ENCODE results near the gene OR52N2.

Gene OR52N2

DNA sequence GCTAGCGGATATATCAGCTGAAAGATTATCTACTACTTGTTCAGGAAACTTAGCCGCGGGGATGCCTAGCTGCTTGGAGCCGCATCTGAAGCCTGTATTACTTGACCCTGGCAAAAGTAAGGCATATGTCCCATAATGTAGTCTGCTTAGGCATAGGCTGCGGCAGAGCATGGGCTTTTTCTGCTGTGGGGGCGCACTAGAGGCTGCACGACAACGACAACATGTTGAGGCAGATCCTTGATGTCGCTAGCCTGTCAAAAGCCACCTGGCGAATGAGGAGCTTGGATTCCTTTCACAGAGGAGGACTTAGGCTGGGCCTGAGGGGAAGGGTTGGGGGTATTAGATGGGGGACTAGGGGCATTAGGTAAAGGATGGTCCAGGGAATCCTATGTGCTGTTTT is 1.1 kb upstream of the OR52N2 start:
- H3K9me3 ChIP-seq (replicated peaks; ENCODE audit: insufficient read depth, low read length): no peaks in the 10 kb centered on the region
- H3F3A ChIP-seq (ENCODE audit: insufficient read depth, low read length): no peaks in the 10 kb centered on the region
- H3K36me3 ChIP-seq (replicated peaks; ENCODE audit: insufficient read depth, low read length): no peaks in the 10 kb centered on the region
- no peaks in the 10 kb centered on the region for H3K4me1 ChIP-seq (ENCODE audit: low read length)
- H3K4me3 ChIP-seq (ENCODE audit: low read length): no peak overlapping the region
- H3K9ac ChIP-seq (ENCODE audit: low read length): no peak overlapping the region
- no peaks in the 10 kb centered on the region for H4K20me1 ChIP-seq (ENCODE audit: insufficient read depth, low read length)
- H3K27ac ChIP-seq (ENCODE audit: low read length): no peak overlapping the region
- H3K79me2 ChIP-seq (ENCODE audit: low read length): no peaks in the 10 kb centered on the region
- no peaks in the 10 kb centered on the region for H3K27me3 ChIP-seq (replicated peaks; ENCODE audit: insufficient read depth, low read length)
- H2AFZ ChIP-seq (ENCODE audit: low read length): no peak overlapping the region
- no peaks in the 10 kb centered on the region for H3K9me2 ChIP-seq (replicated peaks; ENCODE audit: insufficient read depth, low read length)
- H3K4me2 ChIP-seq (ENCODE audit: low read depth, low read length): no peak overlapping the region
- no peak for DNase-seq
- TF ChIP-seq EZH2 (optimal IDR thresholded peaks at IDR 0.05; ENCODE audit: low read depth, low read length) (no peak), EZH2phosphoT487 (IDR thresholded peaks at IDR 0.05; ENCODE audit: low read length) (no peak)
- TF ChIP-seq, protein P1, sequence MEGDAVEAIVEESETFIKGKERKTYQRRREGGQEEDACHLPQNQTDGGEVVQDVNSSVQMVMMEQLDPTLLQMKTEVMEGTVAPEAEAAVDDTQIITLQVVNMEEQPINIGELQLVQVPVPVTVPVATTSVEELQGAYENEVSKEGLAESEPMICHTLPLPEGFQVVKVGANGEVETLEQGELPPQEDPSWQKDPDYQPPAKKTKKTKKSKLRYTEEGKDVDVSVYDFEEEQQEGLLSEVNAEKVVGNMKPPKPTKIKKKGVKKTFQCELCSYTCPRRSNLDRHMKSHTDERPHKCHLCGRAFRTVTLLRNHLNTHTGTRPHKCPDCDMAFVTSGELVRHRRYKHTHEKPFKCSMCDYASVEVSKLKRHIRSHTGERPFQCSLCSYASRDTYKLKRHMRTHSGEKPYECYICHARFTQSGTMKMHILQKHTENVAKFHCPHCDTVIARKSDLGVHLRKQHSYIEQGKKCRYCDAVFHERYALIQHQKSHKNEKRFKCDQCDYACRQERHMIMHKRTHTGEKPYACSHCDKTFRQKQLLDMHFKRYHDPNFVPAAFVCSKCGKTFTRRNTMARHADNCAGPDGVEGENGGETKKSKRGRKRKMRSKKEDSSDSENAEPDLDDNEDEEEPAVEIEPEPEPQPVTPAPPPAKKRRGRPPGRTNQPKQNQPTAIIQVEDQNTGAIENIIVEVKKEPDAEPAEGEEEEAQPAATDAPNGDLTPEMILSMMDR (IDR thresholded peaks at IDR 0.05; ENCODE audit: low read length): no peak

DNA sequence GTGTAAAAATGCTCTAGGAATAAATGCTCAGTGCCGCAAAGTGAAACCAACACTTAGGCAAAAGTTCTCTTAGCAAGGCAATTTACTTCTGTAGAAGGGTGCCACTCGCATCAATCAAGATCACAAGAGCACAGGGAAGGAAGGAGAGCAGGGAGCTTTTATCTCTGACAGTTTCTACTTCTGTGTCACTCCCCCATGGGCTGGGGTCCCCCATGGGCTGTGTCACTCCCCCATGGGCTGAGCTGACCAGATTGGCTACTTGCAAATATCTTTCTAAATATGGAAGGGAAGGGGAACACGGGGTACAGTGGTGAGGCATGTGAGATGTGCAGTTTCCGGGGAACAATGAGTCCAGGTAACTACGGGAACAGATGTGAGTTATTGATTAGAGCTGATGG is 397 bp downstream of the OR52N2 start:
- TF ChIP-seq EZH2 (optimal IDR thresholded peaks at IDR 0.05; ENCODE audit: low read depth, low read length) (no peak), EZH2phosphoT487 (IDR thresholded peaks at IDR 0.05; ENCODE audit: low read length) (no peak)
- TF ChIP-seq, protein P1 (IDR thresholded peaks at IDR 0.05; ENCODE audit: low read length): no peak
- peak overlapping the region; percentile 39; the same call in 1 of the 2 replicates for H3K9ac ChIP-seq (ENCODE audit: low read length)
- no peaks in the 10 kb centered on the region for H3K9me3 ChIP-seq (replicated peaks; ENCODE audit: insufficient read depth, low read length)
- H2AFZ ChIP-seq (ENCODE audit: low read length): peak overlapping the region; percentile 91
- H3K4me1 ChIP-seq (ENCODE audit: low read length): no peaks in the 10 kb centered on the region
- peak; percentile 25 for DNase-seq
- H3K27me3 ChIP-seq (replicated peaks; ENCODE audit: insufficient read depth, low read length): no peaks in the 10 kb centered on the region
- no peak overlapping the region for H3K27ac ChIP-seq (ENCODE audit: low read length)
- H3K9me2 ChIP-seq (replicated peaks; ENCODE audit: insufficient read depth, low read length): no peaks in the 10 kb centered on the region
- no peaks in the 10 kb centered on the region for H3K36me3 ChIP-seq (replicated peaks; ENCODE audit: insufficient read depth, low read length)
- H3K4me3 ChIP-seq (ENCODE audit: low read length): peak overlapping the region; percentile 79
- no peaks in the 10 kb centered on the region for H4K20me1 ChIP-seq (ENCODE audit: insufficient read depth, low read length)
- H3K4me2 ChIP-seq (ENCODE audit: low read depth, low read length): peak overlapping the region; percentile 86
- no peaks in the 10 kb centered on the region for H3K79me2 ChIP-seq (ENCODE audit: low read length)
- no peaks in the 10 kb centered on the region for H3F3A ChIP-seq (ENCODE audit: insufficient read depth, low read length)

DNA sequence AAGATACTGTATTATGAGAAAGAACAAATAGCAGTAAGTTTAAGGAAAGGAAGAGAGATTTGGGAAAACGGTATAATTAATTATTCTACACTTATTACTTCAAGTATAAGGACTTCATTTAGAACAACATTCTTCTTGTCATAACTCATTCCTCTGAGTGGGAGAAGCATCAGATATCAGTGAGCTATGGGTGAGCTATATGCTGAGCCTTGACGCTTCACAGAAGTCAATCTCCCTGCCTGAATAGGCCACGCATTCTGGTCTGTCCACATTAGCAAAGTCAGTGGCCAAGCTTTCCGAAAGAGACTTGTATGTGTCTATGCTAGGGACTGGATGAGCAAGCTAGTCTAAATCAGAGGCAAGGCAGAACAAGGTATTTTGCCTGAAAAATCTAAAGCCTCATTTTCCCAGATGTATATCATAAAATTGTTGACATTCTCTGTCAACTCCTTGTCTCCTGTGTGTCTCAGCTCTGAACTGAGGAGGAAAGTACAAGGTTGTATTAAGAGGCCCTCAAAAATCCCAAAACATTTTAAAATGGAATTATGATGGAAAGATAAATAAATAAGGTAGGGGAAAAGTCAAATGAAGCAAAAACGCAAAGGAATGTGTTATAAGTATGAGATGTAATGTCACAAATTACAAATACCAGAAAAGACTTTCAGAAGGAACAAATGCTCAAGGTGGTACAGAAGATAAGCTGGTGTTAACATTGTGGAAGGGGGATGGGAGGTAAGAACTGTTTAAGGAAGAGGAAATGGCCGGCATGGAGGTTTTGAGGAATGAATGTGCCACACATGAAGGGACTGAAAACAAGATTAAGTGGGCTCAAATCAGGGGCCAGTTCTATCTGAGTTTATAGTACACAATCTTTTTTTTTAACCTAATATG is 1.4 kb downstream of the OR52N2 start:
- no peak for DNase-seq
- H3K9ac ChIP-seq (ENCODE audit: low read length): no peak overlapping the region
- H3F3A ChIP-seq (ENCODE audit: insufficient read depth, low read length): no peaks in the 10 kb centered on the region
- no peaks in the 10 kb centered on the region for H3K36me3 ChIP-seq (replicated peaks; ENCODE audit: insufficient read depth, low read length)
- no peaks in the 10 kb centered on the region for H3K27me3 ChIP-seq (replicated peaks; ENCODE audit: insufficient read depth, low read length)
- TF ChIP-seq, protein P1 (IDR thresholded peaks at IDR 0.05; ENCODE audit: low read length): no peak
- TF ChIP-seq EZH2phosphoT487 (IDR thresholded peaks at IDR 0.05; ENCODE audit: low read length) (no peak), EZH2 (optimal IDR thresholded peaks at IDR 0.05; ENCODE audit: low read depth, low read length) (no peak)
- no peak overlapping the region for H2AFZ ChIP-seq (ENCODE audit: low read length)
- H3K79me2 ChIP-seq (ENCODE audit: low read length): no peaks in the 10 kb centered on the region
- H3K4me1 ChIP-seq (ENCODE audit: low read length): no peaks in the 10 kb centered on the region
- H4K20me1 ChIP-seq (ENCODE audit: insufficient read depth, low read length): no peaks in the 10 kb centered on the region
- no peak overlapping the region for H3K4me2 ChIP-seq (ENCODE audit: low read depth, low read length)
- H3K27ac ChIP-seq (ENCODE audit: low read length): no peak overlapping the region
- H3K9me3 ChIP-seq (replicated peaks; ENCODE audit: insufficient read depth, low read length): no peaks in the 10 kb centered on the region
- H3K9me2 ChIP-seq (replicated peaks; ENCODE audit: insufficient read depth, low read length): no peaks in the 10 kb centered on the region
- H3K4me3 ChIP-seq (ENCODE audit: low read length): no peak overlapping the region

All from MM.1S (cell line).